Measurements from ENCODE around the gene FAM241A.

GRCh38 chr4:112112590-112113170 is 32.6 kb upstream of the FAM241A start:
- TF ChIP-seq, protein P1, sequence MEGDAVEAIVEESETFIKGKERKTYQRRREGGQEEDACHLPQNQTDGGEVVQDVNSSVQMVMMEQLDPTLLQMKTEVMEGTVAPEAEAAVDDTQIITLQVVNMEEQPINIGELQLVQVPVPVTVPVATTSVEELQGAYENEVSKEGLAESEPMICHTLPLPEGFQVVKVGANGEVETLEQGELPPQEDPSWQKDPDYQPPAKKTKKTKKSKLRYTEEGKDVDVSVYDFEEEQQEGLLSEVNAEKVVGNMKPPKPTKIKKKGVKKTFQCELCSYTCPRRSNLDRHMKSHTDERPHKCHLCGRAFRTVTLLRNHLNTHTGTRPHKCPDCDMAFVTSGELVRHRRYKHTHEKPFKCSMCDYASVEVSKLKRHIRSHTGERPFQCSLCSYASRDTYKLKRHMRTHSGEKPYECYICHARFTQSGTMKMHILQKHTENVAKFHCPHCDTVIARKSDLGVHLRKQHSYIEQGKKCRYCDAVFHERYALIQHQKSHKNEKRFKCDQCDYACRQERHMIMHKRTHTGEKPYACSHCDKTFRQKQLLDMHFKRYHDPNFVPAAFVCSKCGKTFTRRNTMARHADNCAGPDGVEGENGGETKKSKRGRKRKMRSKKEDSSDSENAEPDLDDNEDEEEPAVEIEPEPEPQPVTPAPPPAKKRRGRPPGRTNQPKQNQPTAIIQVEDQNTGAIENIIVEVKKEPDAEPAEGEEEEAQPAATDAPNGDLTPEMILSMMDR (IDR thresholded peaks at IDR 0.05), result no peak
- no peak for TF ChIP-seq EP300 (IDR thresholded peaks at IDR 0.05)

All from upper lobe of left lung (tissue), 4 donors.